Measurements from ENCODE around the gene RAD51B. TPM values are rescaled to one million over a fixed set of nuclear protein-coding genes. Genes with fewer than 3 reads are reported as not detected.

RAD51B gene
- total and polyA plus RNA-seq, 2 of the 13 experiments (the other 11 are each of a cell fraction or from before 2014, with no cell fraction given) = 7.0 to 9.5 TPM

DNA sequence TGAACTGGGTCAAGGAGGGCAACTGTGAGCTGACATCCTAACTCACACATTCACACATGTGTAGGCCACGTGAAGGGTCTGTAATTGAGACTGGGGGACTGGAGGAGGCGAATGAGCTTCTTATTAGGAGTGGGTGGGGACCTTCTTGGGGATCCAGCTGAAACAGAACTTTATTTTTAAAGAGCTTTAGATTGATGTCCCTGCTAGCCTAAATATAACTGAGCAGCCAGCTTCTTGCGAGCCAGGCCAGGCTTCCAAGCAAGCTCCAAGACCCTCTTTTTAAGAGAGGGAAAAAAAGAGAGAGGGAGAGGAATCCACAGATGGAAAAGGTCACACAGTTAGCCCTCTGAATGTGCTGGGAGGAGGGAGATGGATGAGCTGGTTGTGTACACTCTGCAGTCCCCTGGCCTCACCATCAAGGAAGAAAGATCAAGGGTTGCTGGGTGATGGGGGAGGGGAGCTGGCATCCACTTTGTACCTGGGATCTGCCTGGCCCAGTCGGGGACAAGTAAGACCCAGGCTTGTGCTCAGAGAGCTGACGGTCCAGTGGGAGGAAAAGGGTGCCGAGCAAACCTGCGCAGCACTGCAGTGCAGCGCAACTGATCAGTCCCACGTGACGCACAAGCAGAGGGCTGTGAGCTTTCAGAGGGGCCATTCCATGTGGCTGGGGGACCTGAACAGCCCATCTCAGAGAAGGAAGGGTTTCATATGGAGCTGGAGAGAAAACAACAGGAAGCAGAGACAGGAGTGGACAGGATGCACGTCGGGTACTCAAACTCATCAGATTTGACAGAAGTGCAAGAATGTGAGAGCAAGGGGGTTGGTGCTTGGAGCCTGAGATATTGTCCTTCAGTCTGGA lies 818.8 kb downstream of the RAD51B start (continued):
- TF ChIP-seq PRDM4 (CRISPR knock-in tag; IDR thresholded peaks at IDR 0.05; ENCODE audit: borderline replicate concordance) = no peak
- TF ChIP-seq PAX8 (CRISPR knock-in tag; IDR thresholded peaks at IDR 0.05; ENCODE audit: borderline replicate concordance) = no peak
- no peak for TF ChIP-seq KLF15 (CRISPR knock-in tag; IDR thresholded peaks at IDR 0.05; ENCODE audit: borderline replicate concordance)
- TF ChIP-seq MATR3 (CRISPR knock-in tag; IDR thresholded peaks at IDR 0.05) = no peak
- peak; percentile 33; the same call in 1 of the 2 replicates for TF ChIP-seq ZMYM3 (CRISPR knock-in tag; IDR thresholded peaks at IDR 0.05)
- TF ChIP-seq FOXA3 (CRISPR knock-in tag; IDR thresholded peaks at IDR 0.05) = peak; percentile 78
- TF ChIP-seq ELF3 (CRISPR knock-in tag; IDR thresholded peaks at IDR 0.05) = peak; percentile 39; the same call in 1 of the 2 replicates
- TF ChIP-seq SP1 (IDR thresholded peaks at IDR 0.05) = no peak
- no peak for TF ChIP-seq SP1 (CRISPR knock-in tag; IDR thresholded peaks at IDR 0.05)
- no peak for TF ChIP-seq MED8 (CRISPR knock-in tag; IDR thresholded peaks at IDR 0.05; ENCODE audit: insufficient replicate concordance)
- 0 out of 2 replicates have a peak, but pooled peaks have one; percentile 39 for TF ChIP-seq NCOA1 (CRISPR knock-in tag; IDR thresholded peaks at IDR 0.05)
- TF ChIP-seq ARID4A (CRISPR knock-in tag; IDR thresholded peaks at IDR 0.05; ENCODE audit: borderline replicate concordance) = 0 out of 2 replicates have a peak, but pooled peaks have one; percentile 17
- peak; percentile 65 for TF ChIP-seq HOXA3 (CRISPR knock-in tag; IDR thresholded peaks at IDR 0.05)
- no peak for TF ChIP-seq AKNA (CRISPR knock-in tag; IDR thresholded peaks at IDR 0.05; ENCODE audit: borderline replicate concordance)
- no peak for TF ChIP-seq CSRNP2 (CRISPR knock-in tag; conservative IDR thresholded peaks at IDR 0.05; ENCODE audit: low read depth)

All from HepG2 (cell line).